ACC112 (cell line): ENCODE results near the gene ASB2.

Source experiments
- H2AFZ ChIP-seq: fragments of 200-600 bp; sonication (generic); one replicate; pipeline ENCODE4 v1.6.0; 2017; ENCODE audit warnings: antibody characterized with exemption, low read length; ENCODE audit not compliant: unreplicated experiment
- H3K27ac ChIP-seq: fragments of 200-600 bp; sonication (generic); 2 replicates; pipeline ENCODE4 v1.5.1; 2014; ENCODE audit warnings: low read depth, mild to moderate bottlenecking, antibody characterized with exemption, low read length, moderate library complexity
- H3K27me3 ChIP-seq: fragments of 200-600 bp; sonication (generic); 2 replicates; pipeline ENCODE4 v1.6.1; 2014; ENCODE audit warnings: mild to moderate bottlenecking, antibody characterized with exemption, low read length, moderate library complexity, mixed read lengths; ENCODE audit not compliant: insufficient read depth
- H3K36me3 ChIP-seq: fragments of 200-600 bp; sonication (generic); 2 replicates; pipeline ENCODE4 v1.6.1; 2016; ENCODE audit warnings: mild to moderate bottlenecking, antibody characterized with exemption, low read length, moderate library complexity, mixed read lengths; ENCODE audit not compliant: insufficient read depth
- H3K4me1 ChIP-seq: fragments of 200-600 bp; sonication (generic); one replicate; pipeline ENCODE4 v1.6.1; 2016; ENCODE audit warnings: low read length, mixed read lengths; ENCODE audit not compliant: insufficient read depth, unreplicated experiment, control insufficient read depth
- H3K4me3 ChIP-seq: fragments of 200-600 bp; sonication (generic); 2 replicates; pipeline ENCODE4 v1.5.1; 2014; ENCODE audit warnings: mild to moderate bottlenecking, low read depth, low read length
- H3K79me2 ChIP-seq: fragments of 200-600 bp; sonication (generic); one replicate; pipeline ENCODE4 v1.6.0; 2016; ENCODE audit warnings: low read length; ENCODE audit not compliant: control insufficient read depth, unreplicated experiment, insufficient read depth

Gene ASB2

GRCh38 chr14:93903342-93904184 is 72.8 kb downstream of the ASB2 start:
- H2AFZ ChIP-seq, result no peak overlapping the region
- no peak overlapping the region for H3K27ac ChIP-seq
- no peak overlapping the region for H3K4me3 ChIP-seq
- no peaks in the 10 kb centered on the region for H3K79me2 ChIP-seq
- no peaks in the 10 kb centered on the region for H3K36me3 ChIP-seq
- no peaks in the 10 kb centered on the region for H3K4me1 ChIP-seq
- peaks cover 32% of the 10 kb centered on the region for H3K27me3 ChIP-seq

GRCh38 chr14:93902619-93903307 is 73.6 kb downstream of the ASB2 start:
- Histone ChIP-seq H3K4me1 (no peaks in the 10 kb centered on the region), H2AFZ (no peak overlapping the region), H3K4me3 (no peak overlapping the region), H3K27me3 (peaks cover 26% of the 10 kb centered on the region), H3K27ac (no peak overlapping the region), H3K79me2 (no peaks in the 10 kb centered on the region), H3K36me3 (no peaks in the 10 kb centered on the region)

- Histone ChIP-seq H2AFZ (no peak overlapping the region), H3K36me3 (no peaks in the 10 kb centered on the region), H3K4me1 (no peaks in the 10 kb centered on the region), H3K27me3 (peaks cover 28% of the 10 kb centered on the region), H3K27ac (no peak overlapping the region), H3K4me3 (no peak overlapping the region), H3K79me2 (no peaks in the 10 kb centered on the region)
These were observed 74.6 kb downstream of the ASB2 start for GRCh38 chr14:93901813-93902212.

GRCh38 chr14:93898731-93899130 is 77.6 kb downstream of the ASB2 start:
- H3K4me1 ChIP-seq, result no peaks in the 10 kb centered on the region
- H3K27me3 ChIP-seq, result peaks cover 11% of the 10 kb centered on the region
- no peak overlapping the region for H2AFZ ChIP-seq
- no peak overlapping the region for H3K27ac ChIP-seq
- no peaks in the 10 kb centered on the region for H3K79me2 ChIP-seq
- no peaks in the 10 kb centered on the region for H3K36me3 ChIP-seq
- no peak overlapping the region for H3K4me3 ChIP-seq

- H3K27me3 ChIP-seq, result peaks cover 11% of the 10 kb centered on the region
- no peak overlapping the region for H3K27ac ChIP-seq
- no peak overlapping the region for H3K4me3 ChIP-seq
- H3K4me1 ChIP-seq, result no peaks in the 10 kb centered on the region
- H3K79me2 ChIP-seq, result no peaks in the 10 kb centered on the region
- no peaks in the 10 kb centered on the region for H3K36me3 ChIP-seq
- no peak overlapping the region for H2AFZ ChIP-seq
These were observed 78.2 kb downstream of the ASB2 start for GRCh38 chr14:93898081-93898611.

- Histone ChIP-seq H3K79me2 (no peaks in the 10 kb centered on the region), H3K27ac (no peak overlapping the region), H3K4me1 (no peaks in the 10 kb centered on the region), H3K36me3 (no peaks in the 10 kb centered on the region), H2AFZ (no peak overlapping the region), H3K4me3 (no peak overlapping the region), H3K27me3 (peaks cover 11% of the 10 kb centered on the region)
These were observed 78.9 kb downstream of the ASB2 start for GRCh38 chr14:93897476-93897845.

DNA sequence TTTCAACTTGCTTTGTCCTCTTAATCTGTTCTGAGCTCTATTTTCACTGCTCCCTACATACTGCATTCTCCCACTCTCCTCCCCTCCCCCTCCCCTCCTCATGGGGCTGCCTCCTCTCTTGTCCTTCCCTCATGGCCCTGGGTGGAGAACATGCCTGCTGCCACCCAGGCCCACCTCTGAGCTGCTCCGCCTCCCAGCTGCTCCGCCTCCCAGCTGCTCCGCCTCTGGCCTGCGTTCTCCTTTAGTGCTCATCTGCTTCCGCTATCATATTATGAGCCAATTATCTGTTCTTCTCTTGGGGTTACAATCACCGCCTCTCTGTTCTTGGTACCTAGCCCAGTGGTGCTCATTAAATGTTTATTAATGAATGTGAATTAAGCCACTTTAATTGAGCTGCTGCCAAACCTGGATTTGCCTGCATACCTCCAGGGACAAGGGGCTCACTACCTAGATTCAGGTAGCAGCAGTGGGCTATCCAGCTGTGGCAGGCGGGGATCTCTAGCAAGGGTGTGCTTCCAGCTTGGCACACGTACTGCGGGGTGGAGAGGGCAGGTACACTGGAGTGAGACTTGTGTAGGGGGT is 81.3 kb downstream of the ASB2 start:
- Histone ChIP-seq H3K4me3 (no peak overlapping the region), H3K4me1 (no peaks in the 10 kb centered on the region), H3K36me3 (no peaks in the 10 kb centered on the region), H3K27me3 (peaks cover 25% of the 10 kb centered on the region), H3K27ac (no peak overlapping the region), H3K79me2 (no peaks in the 10 kb centered on the region), H2AFZ (no peak overlapping the region)

- peaks cover 38% of the 10 kb centered on the region for H3K27me3 ChIP-seq
- no peak overlapping the region for H3K4me3 ChIP-seq
- no peaks in the 10 kb centered on the region for H3K79me2 ChIP-seq
- no peak overlapping the region for H3K27ac ChIP-seq
- no peaks in the 10 kb centered on the region for H3K4me1 ChIP-seq
- no peak overlapping the region for H2AFZ ChIP-seq
- H3K36me3 ChIP-seq, result no peaks in the 10 kb centered on the region
These were observed 82.6 kb downstream of the ASB2 start for GRCh38 chr14:93893661-93894261.

GRCh38 chr14:93892923-93893558 is 83.3 kb downstream of the ASB2 start:
- H3K27me3 ChIP-seq, result peaks cover 45% of the 10 kb centered on the region
- no peaks in the 10 kb centered on the region for H3K79me2 ChIP-seq
- no peaks in the 10 kb centered on the region for H3K36me3 ChIP-seq
- no peaks in the 10 kb centered on the region for H3K4me1 ChIP-seq
- H3K27ac ChIP-seq, result no peak overlapping the region
- H2AFZ ChIP-seq, result no peak overlapping the region
- no peak overlapping the region for H3K4me3 ChIP-seq

DNA sequence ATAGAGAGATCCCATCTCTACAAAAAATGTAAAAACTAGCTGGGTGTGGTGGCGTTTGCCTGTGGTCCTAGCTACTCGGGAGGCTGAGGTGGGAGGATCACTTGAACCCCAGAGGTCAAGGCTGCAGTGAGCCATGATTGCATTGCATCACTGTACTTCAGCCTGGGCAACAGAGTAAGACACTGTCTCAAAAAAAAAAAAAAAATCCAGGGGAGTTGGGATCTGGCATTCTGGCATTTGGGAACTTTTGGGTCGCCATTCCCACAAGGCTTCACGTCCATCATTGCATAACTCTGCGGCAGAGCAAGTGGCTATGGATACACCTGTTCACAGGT is 83.9 kb downstream of the ASB2 start:
- H3K36me3 ChIP-seq, result no peaks in the 10 kb centered on the region
- H2AFZ ChIP-seq, result no peak overlapping the region
- H3K4me1 ChIP-seq, result no peaks in the 10 kb centered on the region
- H3K79me2 ChIP-seq, result no peaks in the 10 kb centered on the region
- no peak overlapping the region for H3K4me3 ChIP-seq
- H3K27ac ChIP-seq, result no peak overlapping the region
- H3K27me3 ChIP-seq, result peaks cover 50% of the 10 kb centered on the region
